ENCODE results near the gene RASGEF1C. TPM values are rescaled to one million over a fixed set of nuclear protein-coding genes. Genes with fewer than 3 reads are reported as not detected.

The RASGEF1C gene
- total and polyA plus RNA-seq, 10 of the 15 experiments (the other 5 are each of a cell fraction or from before 2014, with no cell fraction given): not detected

- H3K4me1 ChIP-seq (ENCODE audit: control insufficient read depth, insufficient read depth, low read length): no peaks in the 10 kb centered on the region
- peaks cover 4% of the 10 kb centered on the region; the same call in 2 of the 3 replicates for H3K9me3 ChIP-seq (replicated peaks; ENCODE audit: control insufficient read depth, insufficient read depth, low read length)
- DNase-seq (ENCODE audit: low read depth, low spot score) (no peak), FAIRE-seq (no peak), ATAC-seq (no peak)
- intact Hi-C loops (cut with micrococcal nuclease; ENCODE audit: unreplicated experiment) (no loop called here), in situ Hi-C loops (cut with MboI) (no loop called here)
- ChIA-PET CTCF (no interaction called here), POLR2A (no interaction called here), RAD21 (ENCODE audit: unreplicated experiment) (no interaction called here), SMC1A (ENCODE audit: uncharacterized antibody, unreplicated experiment) (no interaction called here)
- no peaks in the 10 kb centered on the region for H3K36me3 ChIP-seq (ENCODE audit: control insufficient read depth in 2 of 2, insufficient read depth in 2 of 2, low read length in 1 of 2)
- no peak overlapping the region for H3K4me3 ChIP-seq
- no peaks in the 10 kb centered on the region for H4K20me1 ChIP-seq (ENCODE audit: control insufficient read depth, insufficient read depth)
- no peaks in the 10 kb centered on the region; the same call in 1 of the 2 replicates for H3K79me2 ChIP-seq (ENCODE audit: control insufficient read depth, insufficient read depth, low read length)
- TF ChIP-seq TBL1XR1 (IDR thresholded peaks at IDR 0.05; ENCODE audit: low read depth, low read length) (no peak), RAD51 (IDR thresholded peaks at IDR 0.05) (no peak), RUNX3 (IDR thresholded peaks at IDR 0.05; ENCODE audit: low read length) (no peak)
- H2AFZ ChIP-seq (ENCODE audit: control insufficient read depth, low read depth, low read length): no peak overlapping the region
- 46% methylated on average over 4 of the region's 4 CpGs for WGBS (ENCODE audit: insufficient coverage, insufficient replicate concordance, low lambda C conversion rate, missing lambda C conversion rate)
- BruUV-seq (replicated peaks): no TSS peak
- no peak overlapping the region for H3K4me2 ChIP-seq (ENCODE audit: control insufficient read depth, insufficient read depth)
- no peak overlapping the region for H3K27ac ChIP-seq (ENCODE audit: control insufficient read depth, insufficient read depth)
- peaks cover 4 to 7% of the 10 kb centered on the region in 2 experiments; a peak in 3 of 4 replicates for H3K27me3 ChIP-seq (replicated peaks in 1 of 2; ENCODE audit: control insufficient read depth in 2 of 2, insufficient read depth in 2 of 2, low read length in 1 of 2)
- no peak overlapping the region for H3K9ac ChIP-seq (ENCODE audit: control insufficient read depth, insufficient read depth, low read length)
Observed at GRCh38 chr5:180074462-180074861, 134.5 kb downstream of the RASGEF1C start.

- Histone ChIP-seq H3K79me2 (ENCODE audit: control insufficient read depth, insufficient read depth, low read length) (no peaks in the 10 kb centered on the region; the same call in 1 of the 2 replicates), H3K4me1 (ENCODE audit: control insufficient read depth, insufficient read depth, low read length) (no peaks in the 10 kb centered on the region), H3K4me3 (no peak overlapping the region), H3K27ac (ENCODE audit: control insufficient read depth, insufficient read depth) (no peak overlapping the region), H4K20me1 (ENCODE audit: control insufficient read depth, insufficient read depth) (no peaks in the 10 kb centered on the region), H3K4me2 (ENCODE audit: control insufficient read depth, insufficient read depth) (no peak overlapping the region), H3K27me3 (replicated peaks in 1 of 2; ENCODE audit: control insufficient read depth in 2 of 2, insufficient read depth in 2 of 2, low read length in 1 of 2) (peaks cover 4 to 7% of the 10 kb centered on the region in 2 experiments; a peak in 3 of 4 replicates), H3K9ac (ENCODE audit: control insufficient read depth, insufficient read depth, low read length) (no peak overlapping the region), H3K9me3 (replicated peaks; ENCODE audit: control insufficient read depth, insufficient read depth, low read length) (peaks cover 4% of the 10 kb centered on the region; the same call in 2 of the 3 replicates), H3K36me3 (ENCODE audit: control insufficient read depth in 2 of 2, insufficient read depth in 2 of 2, low read length in 1 of 2) (no peaks in the 10 kb centered on the region), H2AFZ (ENCODE audit: control insufficient read depth, low read depth, low read length) (peak overlapping the region; percentile 62; the same call in 1 of the 2 replicates)
- SMC1A ChIA-PET (ENCODE audit: uncharacterized antibody, unreplicated experiment): no interaction called here
- POLR2A ChIA-PET: no interaction called here
- DNase-seq (ENCODE audit: low read depth, low spot score): no peak
- FAIRE-seq: no peak
- in situ Hi-C loops (cut with MboI) (no loop called here), intact Hi-C loops (cut with micrococcal nuclease; ENCODE audit: unreplicated experiment) (no loop called here)
- WGBS (ENCODE audit: insufficient coverage, insufficient replicate concordance, low lambda C conversion rate, missing lambda C conversion rate): 97% methylated on average over 25 of the region's 25 CpGs
- CTCF ChIA-PET: no interaction called here
- ATAC-seq: no peak
- RAD21 ChIA-PET (ENCODE audit: unreplicated experiment): no interaction called here
- TF ChIP-seq CREB1 (IDR thresholded peaks at IDR 0.05; ENCODE audit: low read depth) (no peak), ZNF24 (IDR thresholded peaks at IDR 0.05) (no peak), E2F8 (IDR thresholded peaks at IDR 0.05; ENCODE audit: low read depth, partially characterized antibody) (no peak), RAD21 (IDR thresholded peaks at IDR 0.05; ENCODE audit: insufficient read depth, low read depth, low read length) (no peak), NFIC (IDR thresholded peaks at IDR 0.05; ENCODE audit: low read depth, low read length) (no peak), MEF2A (IDR thresholded peaks at IDR 0.05; ENCODE audit: insufficient read depth, low read depth, low read length) (no peak)
- BruUV-seq (replicated peaks): no TSS peak
Observed at GRCh38 chr5:180072556-180072955, 136.5 kb downstream of the RASGEF1C start.

Measured in GM12878 (cell line).